ENCODE results near the gene HLX. TPM values are rescaled to one million over a fixed set of nuclear protein-coding genes. Genes with fewer than 3 reads are reported as not detected.

The HLX gene
- total RNA-seq, result 1.2 TPM

GRCh38 chr1:220879076-220879508 is at the start of gene HLX:
HLX (plus strand) TSS chr1:220879443; CDS start chr1:220879858, 415 bp downstream.

Other genes starting within 250 kb of the HLX start
- gene C1orf115, start 189.1 kb upstream of the HLX start, total RNA-seq, result 9.7 TPM
- 9.0 TPM for gene MTARC2, start 131.1 kb upstream of the HLX start, total RNA-seq
- 9.2 TPM for gene MTARC1, start 92.5 kb upstream of the HLX start, total RNA-seq